ENCODE data around the gene FYCO1. TPM values are rescaled to one million over a fixed set of nuclear protein-coding genes. Genes with fewer than 3 reads are reported as not detected.

FYCO1 gene
- total and polyA plus RNA-seq, 2 donors (not counting 1 experiment from before 2014, with no cell fraction given), result 19.2 to 82.2 TPM

GRCh38 chr3:46022909-46023785 lies 27.5 kb upstream of the FYCO1 start:
- Histone ChIP-seq H3K27ac (ENCODE audit: insufficient read depth, low read length) (no peak overlapping the region), H3K27me3 (ENCODE audit: control insufficient read depth, insufficient read depth, low read length) (peaks cover 6% of the 10 kb centered on the region)
- DNase-seq (ENCODE audit: low read depth in 2 of 2), result no peak

GRCh38 chr3:46021516-46021915 lies 25.9 kb upstream of the FYCO1 start:
- TF ChIP-seq CTCF (conservative IDR thresholded peaks at IDR 0.05 in 1 of 2, IDR thresholded peaks at IDR 0.05 in 1 of 2; ENCODE audit: low read depth in 1 of 2, low read length in 2 of 2) (no peak), EZH2 (IDR thresholded peaks at IDR 0.05; ENCODE audit: low read length, missing control alignments) (no peak)
- H3K27ac ChIP-seq (ENCODE audit: insufficient read depth, low read length), result no peak overlapping the region
- H3K4me2 ChIP-seq (ENCODE audit: extremely low read depth, insufficient read depth, low read length), result no peak overlapping the region
- peaks cover 11% of the 10 kb centered on the region for H3K27me3 ChIP-seq (ENCODE audit: control insufficient read depth, insufficient read depth, low read length)
- H3K9ac ChIP-seq (ENCODE audit: insufficient read depth, low read length), result no peak overlapping the region
- DNase-seq (ENCODE audit: low read depth in 2 of 2), result no peak
- H3K36me3 ChIP-seq (ENCODE audit: control insufficient read depth, insufficient read depth, low read length), result no peaks in the 10 kb centered on the region
- no peaks in the 10 kb centered on the region for H3K79me2 ChIP-seq (ENCODE audit: control insufficient read depth, insufficient read depth, low read length)
- H4K20me1 ChIP-seq (ENCODE audit: control insufficient read depth, extremely low read depth, insufficient read depth, low read length), result no peaks in the 10 kb centered on the region
- H3K4me3 ChIP-seq (replicated peaks in 1 of 4; ENCODE audit: control extremely low read depth in 1 of 4, insufficient read depth in 1 of 4, low read depth in 3 of 4, low read length in 4 of 4), result no peak overlapping the region
- no peaks in the 10 kb centered on the region for H3K9me3 ChIP-seq (ENCODE audit: control insufficient read depth, insufficient read depth, low read depth, low read length)
- no peak overlapping the region for H2AFZ ChIP-seq (ENCODE audit: low read length)
- no peaks in the 10 kb centered on the region for H3K4me1 ChIP-seq (ENCODE audit: control insufficient read depth, extremely low read depth, insufficient read depth, low read length)

More at GRCh38 chr3:46022909-46023785, 27.5 kb upstream of the FYCO1 start:
- H3K36me3 ChIP-seq (ENCODE audit: control insufficient read depth, insufficient read depth, low read length), result no peaks in the 10 kb centered on the region
- H3K4me2 ChIP-seq (ENCODE audit: extremely low read depth, insufficient read depth, low read length), result no peak overlapping the region
- no peaks in the 10 kb centered on the region for H3K9me3 ChIP-seq (ENCODE audit: control insufficient read depth, insufficient read depth, low read depth, low read length)
- H3K9ac ChIP-seq (ENCODE audit: insufficient read depth, low read length), result no peak overlapping the region
- no peaks in the 10 kb centered on the region for H4K20me1 ChIP-seq (ENCODE audit: control insufficient read depth, extremely low read depth, insufficient read depth, low read length)
- H3K4me3 ChIP-seq (replicated peaks in 1 of 4; ENCODE audit: control extremely low read depth in 1 of 4, insufficient read depth in 1 of 4, low read depth in 3 of 4, low read length in 4 of 4), result no peak overlapping the region
- H3K4me1 ChIP-seq (ENCODE audit: control insufficient read depth, extremely low read depth, insufficient read depth, low read length), result no peaks in the 10 kb centered on the region
- H2AFZ ChIP-seq (ENCODE audit: low read length), result no peak overlapping the region
- no peak for TF ChIP-seq CTCF (conservative IDR thresholded peaks at IDR 0.05 in 1 of 2, IDR thresholded peaks at IDR 0.05 in 1 of 2; ENCODE audit: low read depth in 1 of 2, low read length in 2 of 2)
- no peak for TF ChIP-seq EZH2 (IDR thresholded peaks at IDR 0.05; ENCODE audit: low read length, missing control alignments)
- H3K79me2 ChIP-seq (ENCODE audit: control insufficient read depth, insufficient read depth, low read length), result no peaks in the 10 kb centered on the region

DNA sequence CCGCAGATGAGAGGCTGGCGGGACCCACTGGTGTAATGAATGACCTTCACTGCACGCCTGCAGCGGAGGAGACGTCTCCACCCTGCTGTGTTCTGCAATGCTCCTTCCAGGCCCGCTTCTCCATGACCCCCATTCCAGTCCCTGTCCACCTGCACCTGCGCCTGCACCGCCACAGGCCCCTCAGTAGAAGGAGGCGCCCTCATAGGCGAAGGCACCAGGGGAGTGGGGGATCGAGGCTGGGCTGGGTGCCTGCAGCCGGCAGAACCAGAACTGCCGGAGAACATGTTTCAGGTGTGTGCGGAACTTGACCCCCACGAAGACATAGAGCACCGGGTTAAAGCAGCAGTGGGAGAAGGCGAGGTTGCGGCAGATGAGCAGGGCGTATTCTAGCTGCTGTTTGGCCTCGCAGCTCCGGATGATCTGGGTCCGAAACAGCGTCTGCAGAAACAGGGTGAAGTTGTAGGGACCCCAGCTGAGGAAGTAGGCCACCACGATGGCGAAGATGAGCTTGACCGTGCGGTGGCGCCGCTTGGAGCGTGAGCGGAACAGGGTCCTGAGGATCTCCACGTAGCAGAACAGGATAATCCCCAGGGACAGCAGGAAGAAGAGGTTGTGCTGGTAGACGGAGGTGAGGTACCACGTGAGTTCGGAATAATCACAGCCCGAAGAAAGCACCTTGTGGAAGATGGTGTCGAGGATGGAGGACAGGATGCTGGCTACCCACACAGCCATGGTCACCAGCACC lies 25.3 kb upstream of the FYCO1 start:
- no peaks in the 10 kb centered on the region for H3K9me3 ChIP-seq (ENCODE audit: control insufficient read depth, insufficient read depth, low read depth, low read length)
- peaks cover 11% of the 10 kb centered on the region for H3K27me3 ChIP-seq (ENCODE audit: control insufficient read depth, insufficient read depth, low read length)
- no peaks in the 10 kb centered on the region for H4K20me1 ChIP-seq (ENCODE audit: control insufficient read depth, extremely low read depth, insufficient read depth, low read length)
- no peaks in the 10 kb centered on the region for H3K36me3 ChIP-seq (ENCODE audit: control insufficient read depth, insufficient read depth, low read length)
- no peak for TF ChIP-seq CTCF (conservative IDR thresholded peaks at IDR 0.05 in 1 of 2, IDR thresholded peaks at IDR 0.05 in 1 of 2; ENCODE audit: low read depth in 1 of 2, low read length in 2 of 2)
- no peak for TF ChIP-seq EZH2 (IDR thresholded peaks at IDR 0.05; ENCODE audit: low read length, missing control alignments)
- no peaks in the 10 kb centered on the region for H3K79me2 ChIP-seq (ENCODE audit: control insufficient read depth, insufficient read depth, low read length)
- H3K4me3 ChIP-seq (replicated peaks in 1 of 4; ENCODE audit: control extremely low read depth in 1 of 4, insufficient read depth in 1 of 4, low read depth in 3 of 4, low read length in 4 of 4), result no peak overlapping the region
- H2AFZ ChIP-seq (ENCODE audit: low read length), result no peak overlapping the region
- H3K27ac ChIP-seq (ENCODE audit: insufficient read depth, low read length), result no peak overlapping the region
- no peak overlapping the region for H3K4me2 ChIP-seq (ENCODE audit: extremely low read depth, insufficient read depth, low read length)
- DNase-seq (ENCODE audit: low read depth in 2 of 2), result no peak
- H3K4me1 ChIP-seq (ENCODE audit: control insufficient read depth, extremely low read depth, insufficient read depth, low read length), result no peaks in the 10 kb centered on the region
- no peak overlapping the region for H3K9ac ChIP-seq (ENCODE audit: insufficient read depth, low read length)

Measured in fibroblast of lung (primary cell).